Measurements from ENCODE around the gene P2RX4. TPM values are rescaled to one million over a fixed set of nuclear protein-coding genes. Genes with fewer than 3 reads are reported as not detected.

The P2RX4 gene
- total RNA-seq, 1 experiment from 2014 or later = 17.1 TPM

DNA sequence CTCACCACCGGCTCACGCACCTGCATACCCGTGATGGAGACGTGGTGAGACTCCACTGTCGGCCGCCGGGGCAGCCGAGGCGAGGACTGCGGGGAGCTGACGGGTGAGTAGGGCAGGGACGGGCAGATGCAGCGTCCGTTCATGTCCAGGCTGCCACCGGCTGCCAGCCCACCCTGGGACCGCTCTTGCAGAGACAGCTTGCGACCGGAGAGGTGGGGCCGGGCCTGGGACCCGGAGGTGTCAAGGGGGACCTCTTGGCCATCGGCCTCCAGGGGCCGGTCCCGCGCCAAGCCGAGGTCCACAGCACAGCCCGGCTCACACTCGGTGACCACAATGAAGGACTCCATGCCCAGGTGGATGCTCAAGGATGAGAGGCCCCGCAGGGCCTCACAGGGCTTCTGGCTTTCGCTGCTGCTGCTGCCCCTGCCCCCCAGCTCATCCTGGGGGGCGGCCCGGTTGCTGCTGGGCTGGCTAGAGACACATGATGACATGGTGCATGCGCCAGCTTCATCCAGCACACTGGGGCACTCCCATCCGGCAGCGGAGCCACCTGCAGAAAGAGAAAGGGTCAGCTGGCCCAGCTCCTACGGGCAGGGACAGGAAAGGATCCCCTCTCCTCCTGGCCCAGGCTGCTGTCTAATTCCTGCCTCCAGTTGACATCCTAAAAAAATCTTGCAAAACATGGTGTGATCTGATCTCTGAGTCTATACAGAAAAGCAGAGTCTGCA lies 64.3 kb downstream of the P2RX4 start (continued):
- TF ChIP-seq, protein P1, sequence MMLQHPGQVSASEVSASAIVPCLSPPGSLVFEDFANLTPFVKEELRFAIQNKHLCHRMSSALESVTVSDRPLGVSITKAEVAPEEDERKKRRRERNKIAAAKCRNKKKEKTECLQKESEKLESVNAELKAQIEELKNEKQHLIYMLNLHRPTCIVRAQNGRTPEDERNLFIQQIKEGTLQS (IDR thresholded peaks at IDR 0.05) = no peak
- TF ChIP-seq YY1 (IDR thresholded peaks at IDR 0.05; ENCODE audit: extremely low read depth, insufficient replicate concordance, low read depth, low read length) = no peak

DNA sequence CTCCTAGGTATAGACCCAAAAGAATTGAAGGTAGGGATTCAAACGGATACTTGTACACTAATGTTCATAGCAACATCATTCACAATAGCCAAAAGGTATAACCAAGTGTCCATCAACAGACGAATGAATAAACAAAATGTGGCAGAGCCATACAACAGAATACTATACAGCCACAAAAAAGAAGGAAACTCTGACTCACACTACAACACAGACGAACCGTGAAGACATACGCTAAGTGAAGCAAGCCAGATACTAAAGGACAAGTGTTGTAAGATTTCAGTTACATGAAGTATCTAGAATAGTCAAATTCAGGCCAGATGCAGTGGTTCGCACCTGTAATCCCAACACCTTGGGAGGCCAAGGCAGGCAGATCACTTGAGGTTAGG lies 67.4 kb downstream of the P2RX4 start:
- TF ChIP-seq JUND (IDR thresholded peaks at IDR 0.05) (no peak), POLR2A (IDR thresholded peaks at IDR 0.05; ENCODE audit: borderline replicate concordance, extremely low read depth, insufficient read depth, insufficient read length) (no peak), FOSL1 (IDR thresholded peaks at IDR 0.05; ENCODE audit: low read depth) (no peak)
- TF ChIP-seq, protein P2, sequence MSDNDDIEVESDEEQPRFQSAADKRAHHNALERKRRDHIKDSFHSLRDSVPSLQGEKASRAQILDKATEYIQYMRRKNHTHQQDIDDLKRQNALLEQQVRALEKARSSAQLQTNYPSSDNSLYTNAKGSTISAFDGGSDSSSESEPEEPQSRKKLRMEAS (IDR thresholded peaks at IDR 0.05) = 0 out of 2 replicates have a peak, but pooled peaks have one; percentile 0

More for the DNA sequence above, 67.4 kb downstream of the P2RX4 start:
- Histone ChIP-seq H3K9me3 (ENCODE audit: control insufficient read depth in 1 of 2, insufficient read depth in 1 of 2, low read depth in 1 of 2, low read length in 2 of 2) (no peaks in the 10 kb centered on the region), H4K20me1 (ENCODE audit: insufficient read depth) (no peaks in the 10 kb centered on the region), H3K27ac (ENCODE audit: low read depth, low read length) (no peak overlapping the region), H3K79me2 (ENCODE audit: insufficient read depth, low read length) (peaks cover 18% of the 10 kb centered on the region), H3K4me3 (replicated peaks in 1 of 2; ENCODE audit: low read depth in 1 of 2, low read length in 2 of 2) (no peak overlapping the region), H2AFZ (ENCODE audit: low read depth, low read length, poor library complexity, severe bottlenecking) (no peak overlapping the region), H3K4me2 (ENCODE audit: low read length) (peak overlapping the region; percentile 15; the same call in 1 of the 2 replicates), H3K27me3 (ENCODE audit: insufficient read depth, low read length) (no peaks in the 10 kb centered on the region), H3K9ac (ENCODE audit: low read length) (no peak overlapping the region), H3K9me2 (ENCODE audit: insufficient read depth) (no peaks in the 10 kb centered on the region), H3K4me1 (ENCODE audit: control insufficient read depth in 1 of 2, insufficient read depth in 2 of 2, low read length in 2 of 2) (peaks cover 0 to 8% of the 10 kb centered on the region in 2 experiments; a peak in 1 of 4 replicates), H3K36me3 (ENCODE audit: control insufficient read depth in 1 of 2, insufficient read depth in 2 of 2, low read length in 2 of 2) (peaks cover 0 to 3% of the 10 kb centered on the region in 2 experiments; a peak in 2 of 4 replicates)
- BruUV-seq (replicated peaks) = no TSS peak
- no peak for DNase-seq (ENCODE audit: low read depth, low spot score)
- ChIA-PET CTCF (no interaction called here), POLR2A (no interaction called here), RAD21 (ENCODE audit: low non-redundant PET in 1 of 2, low total read pairs in 2 of 2, uncharacterized antibody in 2 of 2, unreplicated experiment in 2 of 2) (no interaction called here)
- intact Hi-C loops (cut with micrococcal nuclease) = no loop called here
- no peak for ATAC-seq

All from HCT116 (cell line).